Smooth muscle cell (in vitro differentiated cells): ENCODE results near the gene DTNBP1. TPM values are rescaled to one million over a fixed set of nuclear protein-coding genes. Genes with fewer than 3 reads are reported as not detected.

Source experiments
- DNase-seq: peaks from one replicate; lab custom pipeline; 2025; ENCODE audit not compliant: unreplicated experiment; lab: John Stamatoyannopoulos, UW
- H2AFZ ChIP-seq: fragments of 200-600 bp; sonication (generic); 2 replicates; pipeline ENCODE4 v1.6.0; 2016; ENCODE audit warnings: antibody characterized with exemption, low read depth, mild to moderate bottlenecking
- H3F3A ChIP-seq: fragments of 200-600 bp; sonication (generic); 2 replicates; pipeline ENCODE4 v1.6.0; 2017; ENCODE audit warnings: antibody characterized with exemption, low read depth
- H3K27ac ChIP-seq: fragments of 200-600 bp; sonication (generic); 2 replicates; pipeline ENCODE4 v1.5.1; 2016; ENCODE audit warnings: low read depth, mild to moderate bottlenecking
- H3K27me3 ChIP-seq: fragments of 200-600 bp; sonication (generic); 2 replicates; pipeline ENCODE4 v1.6.1; 2016; ENCODE audit warnings: low read depth, mild to moderate bottlenecking
- H3K36me3 ChIP-seq: fragments of 200-600 bp; sonication (generic); 2 replicates; pipeline ENCODE4 v1.5.1; 2016; ENCODE audit warnings: low read depth
- H3K4me1 ChIP-seq: fragments of 200-600 bp; sonication (generic); 2 replicates; pipeline ENCODE4 v1.5.1; 2016; ENCODE audit warnings: low read depth
- H3K4me2 ChIP-seq: fragments of 200-600 bp; sonication (generic); 2 replicates; pipeline ENCODE4 v1.6.0; 2016; ENCODE audit warnings: mild to moderate bottlenecking
- H3K4me3 ChIP-seq: fragments of 200-600 bp; sonication (generic); 2 replicates; pipeline ENCODE4 v1.5.1; 2016; ENCODE audit warnings: mild to moderate bottlenecking
- H3K79me2 ChIP-seq: fragments of 200-600 bp; sonication (generic); 2 replicates; pipeline ENCODE4 v1.6.0; 2016; ENCODE audit warnings: low read depth, mild to moderate bottlenecking
- H3K9ac ChIP-seq: fragments of 200-600 bp; sonication (generic); 2 replicates; pipeline ENCODE4 v1.6.0; 2016; ENCODE audit warnings: low read depth
- H3K9me3 ChIP-seq: fragments of 200-600 bp; sonication (generic); replicated peaks from 2 replicates; pipeline ENCODE4 v1.5.1; 2016; ENCODE audit warnings: low read depth
- H4K20me1 ChIP-seq: fragments of 200-600 bp; sonication (generic); 2 replicates; pipeline ENCODE4 v1.6.0; 2016; ENCODE audit warnings: low read depth
- WGBS: methylation state at CpG from one replicate; pipeline ENCODE4 v1.1.7; 2016; ENCODE audit warnings: low lambda C conversion rate; 5-methylcytosine and 5-hydroxymethylcytosine counted together
- polyA plus RNA-seq: library from polyadenylated mRNA; unstranded; fragments of >200 nt; fragmentation: Nextera tagmentation; extraction: Ambion mirVana; gene quantifications from 2 replicates; pipeline ENCODE4 v1.2.1, GENCODE V29; 2016
- total RNA-seq: library from RNA; depleted of rRNA; stranded (reverse); fragments of >200 nt; gene quantifications from 2 replicates; pipeline ENCODE4 v1.2.3, GENCODE V29; 2014
- TF ChIP-seq, protein P1 (sequence below): fragments of 200-600 bp; sonication (generic); IDR thresholded peaks from 2 replicates; pipeline ENCODE4 v1.5.1; 2017; ENCODE audit warnings: borderline replicate concordance, mild to moderate bottlenecking, antibody characterized with exemption; ENCODE audit not compliant: insufficient read depth, poor library complexity, severe bottlenecking

DTNBP1 gene
- total and polyA plus RNA-seq, 2 experiments from 2014 or later, result 11.9 to 24.2 TPM

DNA sequence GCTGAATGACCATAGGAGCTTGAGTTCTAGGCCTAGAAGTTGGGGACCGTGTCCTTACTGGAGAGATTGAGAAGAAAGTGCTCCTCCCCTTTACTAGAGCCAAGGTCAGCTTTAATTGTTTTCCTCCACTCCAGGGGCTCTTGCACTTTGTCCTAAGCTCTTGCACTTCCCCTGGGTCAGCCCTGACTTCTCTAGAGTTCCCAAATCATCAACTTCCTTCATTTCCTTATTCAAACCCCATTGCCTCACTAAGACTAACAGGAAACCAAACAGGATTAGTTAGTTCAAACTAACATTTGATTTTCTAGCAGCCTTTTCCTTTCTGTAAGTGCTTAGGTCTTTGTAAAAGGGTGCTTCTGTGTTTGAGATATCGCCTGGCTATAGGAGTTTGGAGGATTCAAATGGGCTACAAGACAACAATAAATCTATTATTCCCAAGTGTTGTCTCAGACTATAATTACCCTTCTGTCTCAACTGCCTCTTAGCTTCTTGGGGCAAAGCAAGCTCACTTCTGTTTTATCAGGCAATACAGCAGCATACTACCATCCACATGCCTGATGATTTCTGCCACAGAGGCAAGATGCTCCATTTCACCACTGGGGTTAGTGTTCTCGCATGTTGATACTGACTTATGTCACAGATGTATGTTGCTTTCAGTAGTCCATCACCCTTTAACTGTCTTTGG, 12.8 kb upstream of the DTNBP1 start:
- no peaks in the 10 kb centered on the region for H4K20me1 ChIP-seq
- H3K9me3 ChIP-seq, result no peaks in the 10 kb centered on the region
- DNase-seq, result no peak
- no peak overlapping the region for H2AFZ ChIP-seq
- H3K27ac ChIP-seq, result no peak overlapping the region
- TF ChIP-seq, protein P1, sequence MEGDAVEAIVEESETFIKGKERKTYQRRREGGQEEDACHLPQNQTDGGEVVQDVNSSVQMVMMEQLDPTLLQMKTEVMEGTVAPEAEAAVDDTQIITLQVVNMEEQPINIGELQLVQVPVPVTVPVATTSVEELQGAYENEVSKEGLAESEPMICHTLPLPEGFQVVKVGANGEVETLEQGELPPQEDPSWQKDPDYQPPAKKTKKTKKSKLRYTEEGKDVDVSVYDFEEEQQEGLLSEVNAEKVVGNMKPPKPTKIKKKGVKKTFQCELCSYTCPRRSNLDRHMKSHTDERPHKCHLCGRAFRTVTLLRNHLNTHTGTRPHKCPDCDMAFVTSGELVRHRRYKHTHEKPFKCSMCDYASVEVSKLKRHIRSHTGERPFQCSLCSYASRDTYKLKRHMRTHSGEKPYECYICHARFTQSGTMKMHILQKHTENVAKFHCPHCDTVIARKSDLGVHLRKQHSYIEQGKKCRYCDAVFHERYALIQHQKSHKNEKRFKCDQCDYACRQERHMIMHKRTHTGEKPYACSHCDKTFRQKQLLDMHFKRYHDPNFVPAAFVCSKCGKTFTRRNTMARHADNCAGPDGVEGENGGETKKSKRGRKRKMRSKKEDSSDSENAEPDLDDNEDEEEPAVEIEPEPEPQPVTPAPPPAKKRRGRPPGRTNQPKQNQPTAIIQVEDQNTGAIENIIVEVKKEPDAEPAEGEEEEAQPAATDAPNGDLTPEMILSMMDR, result no peak
- H3K4me1 ChIP-seq, result no peaks in the 10 kb centered on the region
- no peaks in the 10 kb centered on the region for H3K27me3 ChIP-seq
- no peak overlapping the region for H3K4me2 ChIP-seq
- no peak overlapping the region for H3K9ac ChIP-seq
- no peaks in the 10 kb centered on the region for H3K79me2 ChIP-seq
- no peaks in the 10 kb centered on the region for H3K36me3 ChIP-seq
- WGBS, result 56% methylated on average over 3 of the region's 3 CpGs
- H3K4me3 ChIP-seq, result no peak overlapping the region
- H3F3A ChIP-seq, result peaks cover 8% of the 10 kb centered on the region

DNA sequence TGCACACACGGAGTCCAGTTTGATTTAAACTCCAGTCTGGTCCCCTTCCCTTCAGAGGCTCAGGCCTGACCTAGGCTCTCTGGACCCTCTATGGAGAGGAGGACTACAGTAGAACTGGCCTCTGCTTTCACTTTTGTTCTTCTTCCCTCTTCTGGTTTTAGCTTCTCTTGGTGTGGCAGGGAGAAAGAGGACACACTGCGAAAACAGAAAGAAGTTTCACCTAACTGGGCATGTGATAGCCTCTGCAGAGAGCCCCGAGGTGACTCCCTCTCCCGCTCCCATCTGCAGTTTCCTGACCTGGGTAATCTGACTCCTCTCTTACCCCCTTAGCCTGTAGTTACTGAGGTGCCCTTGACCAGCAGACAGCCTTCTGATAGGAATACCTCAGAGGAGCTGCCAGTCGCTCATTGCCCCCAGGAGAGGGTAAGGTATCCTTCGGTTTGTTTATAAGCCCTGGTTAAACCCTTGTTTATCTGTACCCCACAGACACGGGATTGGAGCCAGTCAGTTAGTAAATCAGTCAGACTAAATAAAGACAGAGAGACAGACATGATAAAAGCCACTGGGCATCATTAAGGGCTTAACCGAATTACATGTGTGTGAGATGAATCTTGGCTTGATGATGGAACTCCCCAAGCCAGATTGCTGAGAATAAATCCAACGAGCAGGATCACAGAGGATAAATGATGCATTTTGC, 12.0 kb upstream of the DTNBP1 start:
- Histone ChIP-seq H3K4me3 (no peak overlapping the region), H3K27me3 (peaks cover 6% of the 10 kb centered on the region), H2AFZ (no peak overlapping the region), H3K4me1 (no peaks in the 10 kb centered on the region), H3K9ac (no peak overlapping the region), H3K4me2 (no peak overlapping the region), H3K9me3 (no peaks in the 10 kb centered on the region), H4K20me1 (no peaks in the 10 kb centered on the region), H3K27ac (no peak overlapping the region), H3K79me2 (no peaks in the 10 kb centered on the region), H3K36me3 (no peaks in the 10 kb centered on the region), H3F3A (peaks cover 8% of the 10 kb centered on the region)
- TF ChIP-seq, protein P1, result no peak
- WGBS, result 45% methylated on average over 9 of the region's 9 CpGs
- DNase-seq, result no peak

DNA sequence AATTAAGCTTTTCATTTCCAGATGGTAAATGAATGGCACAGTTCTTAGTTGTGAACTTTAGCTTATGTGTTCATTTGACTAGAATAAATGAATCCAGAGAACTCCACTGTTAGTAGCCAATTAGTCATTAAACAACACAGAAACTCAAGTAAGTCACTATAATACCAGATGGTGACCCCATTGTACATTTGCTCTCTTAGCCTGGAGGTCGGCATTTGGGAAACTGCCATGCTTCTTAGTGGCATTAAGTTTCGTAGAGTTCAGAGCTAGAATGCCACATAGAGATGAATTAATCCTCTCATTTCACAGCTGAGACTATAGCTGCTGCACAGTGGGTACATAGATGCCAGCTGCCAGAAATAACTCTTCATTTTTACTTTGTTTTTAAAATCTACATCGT, 10.8 kb upstream of the DTNBP1 start:
- Histone ChIP-seq H3K4me2 (no peak overlapping the region), H3F3A (peaks cover 8% of the 10 kb centered on the region), H3K27me3 (peaks cover 6% of the 10 kb centered on the region), H3K4me1 (no peaks in the 10 kb centered on the region), H3K27ac (no peak overlapping the region), H3K36me3 (no peaks in the 10 kb centered on the region), H3K79me2 (no peaks in the 10 kb centered on the region), H4K20me1 (no peaks in the 10 kb centered on the region), H3K9ac (no peak overlapping the region), H3K9me3 (no peaks in the 10 kb centered on the region), H3K4me3 (no peak overlapping the region), H2AFZ (no peak overlapping the region)
- TF ChIP-seq, protein P1, result no peak
- no peak for DNase-seq
- 94% methylated on average over 3 of the region's 3 CpGs for WGBS
